ENCODE results near the gene RRAGB.

DNA sequence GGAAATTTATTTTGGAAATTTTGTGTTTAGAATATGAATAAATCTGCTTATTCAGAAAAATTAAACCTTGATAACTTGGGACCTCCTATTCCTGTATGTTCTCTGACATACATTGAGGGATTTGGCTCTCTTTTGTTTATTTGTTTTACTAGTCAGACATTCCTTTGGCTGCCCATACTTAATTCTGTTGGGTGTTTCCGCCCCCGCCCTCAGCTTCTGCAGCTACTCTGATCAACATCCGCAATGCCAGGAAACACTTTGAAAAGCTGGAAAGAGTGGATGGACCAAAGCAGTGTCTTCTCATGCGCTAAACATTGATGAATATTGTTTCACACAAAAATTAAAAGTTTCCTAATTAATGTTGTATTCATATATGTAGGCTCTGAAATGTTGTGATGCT is 40.5 kb downstream of the RRAGB start:
- no peak for TF ChIP-seq SIN3A (IDR thresholded peaks at IDR 0.05; ENCODE audit: borderline replicate concordance, low read depth, low read length)
- TF ChIP-seq, protein P1, sequence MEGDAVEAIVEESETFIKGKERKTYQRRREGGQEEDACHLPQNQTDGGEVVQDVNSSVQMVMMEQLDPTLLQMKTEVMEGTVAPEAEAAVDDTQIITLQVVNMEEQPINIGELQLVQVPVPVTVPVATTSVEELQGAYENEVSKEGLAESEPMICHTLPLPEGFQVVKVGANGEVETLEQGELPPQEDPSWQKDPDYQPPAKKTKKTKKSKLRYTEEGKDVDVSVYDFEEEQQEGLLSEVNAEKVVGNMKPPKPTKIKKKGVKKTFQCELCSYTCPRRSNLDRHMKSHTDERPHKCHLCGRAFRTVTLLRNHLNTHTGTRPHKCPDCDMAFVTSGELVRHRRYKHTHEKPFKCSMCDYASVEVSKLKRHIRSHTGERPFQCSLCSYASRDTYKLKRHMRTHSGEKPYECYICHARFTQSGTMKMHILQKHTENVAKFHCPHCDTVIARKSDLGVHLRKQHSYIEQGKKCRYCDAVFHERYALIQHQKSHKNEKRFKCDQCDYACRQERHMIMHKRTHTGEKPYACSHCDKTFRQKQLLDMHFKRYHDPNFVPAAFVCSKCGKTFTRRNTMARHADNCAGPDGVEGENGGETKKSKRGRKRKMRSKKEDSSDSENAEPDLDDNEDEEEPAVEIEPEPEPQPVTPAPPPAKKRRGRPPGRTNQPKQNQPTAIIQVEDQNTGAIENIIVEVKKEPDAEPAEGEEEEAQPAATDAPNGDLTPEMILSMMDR (IDR thresholded peaks at IDR 0.05): no peak
- TF ChIP-seq EZH2phosphoT487 (IDR thresholded peaks at IDR 0.05; ENCODE audit: borderline replicate concordance, low read depth): no peak
- TF ChIP-seq GATA2 (CRISPR knock-in tag; IDR thresholded peaks at IDR 0.05): no peak
- no peak for TF ChIP-seq MAX (IDR thresholded peaks at IDR 0.05; ENCODE audit: low read depth)
- TF ChIP-seq RAD21 (IDR thresholded peaks at IDR 0.05; ENCODE audit: low read length): no peak
- no peak for TF ChIP-seq ZBTB33 (IDR thresholded peaks at IDR 0.05; ENCODE audit: borderline replicate concordance, low read depth)
- TF ChIP-seq, protein P2, sequence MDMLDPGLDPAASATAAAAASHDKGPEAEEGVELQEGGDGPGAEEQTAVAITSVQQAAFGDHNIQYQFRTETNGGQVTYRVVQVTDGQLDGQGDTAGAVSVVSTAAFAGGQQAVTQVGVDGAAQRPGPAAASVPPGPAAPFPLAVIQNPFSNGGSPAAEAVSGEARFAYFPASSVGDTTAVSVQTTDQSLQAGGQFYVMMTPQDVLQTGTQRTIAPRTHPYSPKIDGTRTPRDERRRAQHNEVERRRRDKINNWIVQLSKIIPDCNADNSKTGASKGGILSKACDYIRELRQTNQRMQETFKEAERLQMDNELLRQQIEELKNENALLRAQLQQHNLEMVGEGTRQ (IDR thresholded peaks at IDR 0.05; ENCODE audit: borderline replicate concordance, low read depth, low read length): no peak
- TF ChIP-seq YY1 (IDR thresholded peaks at IDR 0.05; ENCODE audit: low read depth): no peak
- TF ChIP-seq NFIC (IDR thresholded peaks at IDR 0.05; ENCODE audit: borderline replicate concordance): no peak
- TF ChIP-seq JUND (IDR thresholded peaks at IDR 0.05): no peak
- no peak for TF ChIP-seq FOSL2 (IDR thresholded peaks at IDR 0.05; ENCODE audit: borderline replicate concordance, low read depth)
- TF ChIP-seq POLR2AphosphoS5 (IDR thresholded peaks at IDR 0.05; ENCODE audit: low read depth, low read length): no peak
- no peak for TF ChIP-seq REST (IDR thresholded peaks at IDR 0.05; ENCODE audit: low read depth, low read length)

All from SK-N-SH (cell line).